GM23248 (cell line): Measurements from ENCODE around the gene RMI2.

Source experiments
- EZH2 ChIP-seq: fragments of 200-600 bp; sonication (generic); IDR thresholded peaks from 2 replicates; pipeline ENCODE4 v1.6.1; 2018; ENCODE audit warnings: antibody characterized with exemption, mild to moderate bottlenecking; ENCODE audit not compliant: insufficient read depth, poor library complexity, severe bottlenecking
- EZH2phosphoT487 ChIP-seq: fragments of 200-600 bp; sonication (generic); IDR thresholded peaks from 2 replicates; pipeline ENCODE4 v1.6.1; 2018; ENCODE audit warnings: antibody characterized with exemption, moderate library complexity, mild to moderate bottlenecking, low read depth; ENCODE audit not compliant: insufficient read depth

DNA sequence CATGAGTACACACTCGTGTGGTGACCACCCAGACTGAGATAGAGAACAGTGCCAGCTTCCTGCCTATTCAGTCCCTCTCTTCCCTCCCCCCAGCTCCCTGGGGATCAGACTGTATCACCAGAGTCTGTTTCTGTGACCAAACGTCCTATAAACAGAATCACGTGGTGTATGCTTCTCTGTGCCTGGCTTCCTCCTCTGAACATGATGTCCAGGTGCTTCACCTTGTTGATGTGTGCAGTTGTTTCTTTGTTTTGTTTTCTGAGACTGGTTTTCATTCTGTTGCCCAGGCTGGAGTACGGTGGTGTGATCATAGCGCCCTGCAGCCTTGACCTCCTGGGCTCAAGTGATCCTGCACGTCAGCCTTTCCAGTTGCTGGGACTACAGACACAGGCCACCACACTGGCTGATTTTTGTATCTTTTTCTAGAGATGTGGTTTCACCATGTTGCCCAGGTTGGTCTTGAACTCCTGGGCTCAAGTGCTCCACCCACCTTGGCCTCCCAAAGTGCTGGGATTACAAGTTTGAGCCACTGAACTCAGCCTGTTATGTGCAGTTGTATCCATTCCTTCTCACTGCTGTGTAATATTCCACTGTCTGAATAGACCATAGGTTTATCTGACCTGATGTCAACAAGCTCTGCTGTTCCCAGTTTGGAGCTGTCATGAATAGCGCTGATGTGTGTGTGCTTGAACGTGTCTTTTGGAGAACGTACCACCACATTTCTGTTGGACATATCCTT is 35.2 kb upstream of the RMI2 start:
- TF ChIP-seq EZH2phosphoT487 (no peak), EZH2 (no peak)
